ENCODE measurements around the gene MAPK8IP3.

The MAPK8IP3 gene

DNA sequence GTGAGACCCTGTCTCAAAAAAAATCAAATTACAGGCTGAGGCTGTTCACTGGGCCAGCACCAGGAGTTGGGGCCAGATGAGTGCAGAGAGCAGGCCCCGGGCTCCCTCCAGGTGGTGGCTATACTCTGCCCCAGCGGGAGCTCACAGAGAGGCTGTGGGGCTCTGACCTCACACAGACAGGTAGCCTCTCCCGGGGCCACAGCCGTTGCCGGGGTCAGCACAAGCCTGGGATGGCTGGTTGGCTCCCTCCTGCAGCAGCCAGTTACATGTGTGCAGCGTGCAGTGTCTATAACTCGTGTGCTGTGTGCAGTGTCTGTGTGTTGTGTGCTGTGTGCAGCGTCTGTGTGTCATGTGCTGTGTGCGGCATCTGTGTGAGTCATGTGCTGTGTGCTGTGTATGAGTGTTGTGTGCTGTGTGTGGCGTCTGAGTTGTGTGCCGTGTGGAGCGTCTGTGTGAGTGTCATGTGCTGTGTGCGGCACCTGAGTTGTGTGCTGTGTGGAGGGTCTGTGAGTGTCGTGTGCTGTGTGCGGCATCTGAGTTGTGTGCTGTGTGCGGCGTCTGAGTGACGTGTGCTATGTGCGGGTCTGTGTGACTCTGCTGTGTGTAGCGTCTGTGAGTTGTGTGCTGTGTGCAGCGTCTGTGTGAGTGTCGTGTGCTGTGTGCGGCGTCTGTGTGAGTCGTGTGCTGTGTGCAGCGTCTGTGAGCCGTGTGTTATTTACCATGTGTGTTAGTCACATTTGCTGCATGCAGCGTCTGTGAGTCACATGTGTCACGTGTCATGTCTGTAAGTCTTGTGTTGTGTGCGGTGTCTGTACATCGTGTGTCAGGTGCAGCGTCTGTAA lies 20.9 kb downstream of the MAPK8IP3 start:
- H3K4me1 ChIP-seq (ENCODE audit: control insufficient read depth, low read length): peaks cover 45% of the 10 kb centered on the region
- H3K36me3 ChIP-seq (ENCODE audit: control insufficient read depth, low read length): peaks cover 61% of the 10 kb centered on the region
- no peak overlapping the region for H3K27ac ChIP-seq (ENCODE audit: low read depth, low read length)
- no peaks in the 10 kb centered on the region for H3K9me3 ChIP-seq (ENCODE audit: control insufficient read depth, insufficient read depth, low read length)
- no peaks in the 10 kb centered on the region for H4K20me1 ChIP-seq (ENCODE audit: control insufficient read depth, insufficient read depth, low read depth, low read length)
- H3K4me2 ChIP-seq (ENCODE audit: low read length): no peak overlapping the region
- TF ChIP-seq CTCF (IDR thresholded peaks at IDR 0.05; ENCODE audit: low read depth, low read length, poor library complexity, severe bottlenecking): no peak
- TF ChIP-seq EZH2phosphoT487 (IDR thresholded peaks at IDR 0.05; ENCODE audit: borderline replicate concordance, low read length): no peak
- H3K27me3 ChIP-seq (ENCODE audit: control insufficient read depth, low read length): no peaks in the 10 kb centered on the region
- H3K9me2 ChIP-seq (replicated peaks; ENCODE audit: control insufficient read depth, low read length): no peaks in the 10 kb centered on the region
- no peak overlapping the region for H3K4me3 ChIP-seq (ENCODE audit: low read length)
- no peaks in the 10 kb centered on the region; the same call in 1 of the 2 replicates for H3F3A ChIP-seq (ENCODE audit: control insufficient read depth, insufficient read depth)
- H3K79me2 ChIP-seq (ENCODE audit: control insufficient read depth, low read length): peaks cover 68% of the 10 kb centered on the region

DNA sequence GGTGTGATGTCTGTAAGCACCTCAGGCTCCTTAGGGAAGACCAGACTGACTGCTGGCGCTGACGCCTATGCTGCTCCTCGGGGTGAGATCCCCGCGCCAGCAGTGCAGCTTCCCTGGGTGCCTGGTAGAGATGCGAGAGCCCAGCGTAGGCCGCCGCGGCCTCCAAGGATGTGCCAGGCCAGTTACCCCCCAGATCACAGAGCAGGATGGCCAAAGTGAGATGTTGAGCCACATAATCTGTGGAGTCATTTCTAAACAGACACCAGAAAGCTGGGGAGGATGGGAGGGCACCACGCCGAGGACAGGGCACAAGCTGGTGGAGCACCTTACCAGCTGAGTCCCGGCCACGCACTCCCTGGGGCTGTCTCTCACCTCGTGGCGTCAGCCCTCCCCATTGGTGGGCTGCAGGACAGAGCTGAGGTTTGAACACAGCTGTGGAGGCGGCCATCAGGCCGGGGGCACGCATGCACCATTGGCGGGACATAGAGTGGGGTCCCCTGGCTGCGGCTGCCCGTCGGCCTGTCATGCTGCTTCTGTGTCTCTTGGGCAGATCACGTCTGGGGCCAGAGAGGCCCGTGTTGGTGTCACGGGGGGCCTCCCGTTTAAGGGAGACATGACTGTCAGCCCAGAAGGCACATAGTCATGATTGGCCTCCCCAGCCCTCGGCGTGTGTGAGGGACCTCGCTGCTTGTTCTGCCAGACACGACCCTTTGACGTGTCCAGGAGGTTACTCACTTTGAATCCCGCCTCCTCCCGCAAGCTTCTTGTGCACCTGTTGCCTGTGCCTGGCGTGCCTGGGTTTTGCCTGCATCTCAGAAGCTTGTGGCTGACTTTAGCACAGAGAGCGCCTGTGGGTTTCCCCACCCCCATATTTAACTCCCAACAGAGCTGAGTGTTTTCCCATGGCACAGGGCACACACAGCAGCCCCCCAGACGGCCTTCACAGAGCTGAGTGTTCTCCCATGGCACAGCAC lies 21.9 kb downstream of the MAPK8IP3 start:
- H3K79me2 ChIP-seq (ENCODE audit: control insufficient read depth, low read length): peaks cover 58% of the 10 kb centered on the region

GRCh38 chr16:1729026-1729425 lies 23.0 kb downstream of the MAPK8IP3 start:
- Histone ChIP-seq H3K4me2 (ENCODE audit: low read length) (no peak overlapping the region), H3K79me2 (ENCODE audit: control insufficient read depth, low read length) (peaks cover 51% of the 10 kb centered on the region), H3K9me3 (ENCODE audit: control insufficient read depth, insufficient read depth, low read length) (peaks cover 10% of the 10 kb centered on the region; the same call in 1 of the 2 replicates), H4K20me1 (ENCODE audit: control insufficient read depth, insufficient read depth, low read depth, low read length) (no peaks in the 10 kb centered on the region), H3K4me3 (ENCODE audit: low read length) (no peak overlapping the region), H3K27me3 (ENCODE audit: control insufficient read depth, low read length) (no peaks in the 10 kb centered on the region), H3K9me2 (replicated peaks; ENCODE audit: control insufficient read depth, low read length) (no peaks in the 10 kb centered on the region), H3K36me3 (ENCODE audit: control insufficient read depth, low read length) (peaks cover 79% of the 10 kb centered on the region), H3F3A (ENCODE audit: control insufficient read depth, insufficient read depth) (no peaks in the 10 kb centered on the region), H3K27ac (ENCODE audit: low read depth, low read length) (no peak overlapping the region), H3K4me1 (ENCODE audit: control insufficient read depth, low read length) (peaks cover 23% of the 10 kb centered on the region)
- TF ChIP-seq CTCF (IDR thresholded peaks at IDR 0.05; ENCODE audit: low read depth, low read length, poor library complexity, severe bottlenecking) (no peak), EZH2phosphoT487 (IDR thresholded peaks at IDR 0.05; ENCODE audit: borderline replicate concordance, low read length) (no peak)

More for the DNA sequence above, 21.9 kb downstream of the MAPK8IP3 start:
- no peak overlapping the region for H3K27ac ChIP-seq (ENCODE audit: low read depth, low read length)
- H3K27me3 ChIP-seq (ENCODE audit: control insufficient read depth, low read length): no peaks in the 10 kb centered on the region
- H3K4me1 ChIP-seq (ENCODE audit: control insufficient read depth, low read length): peaks cover 34% of the 10 kb centered on the region
- peaks cover 71% of the 10 kb centered on the region for H3K36me3 ChIP-seq (ENCODE audit: control insufficient read depth, low read length)
- no peaks in the 10 kb centered on the region for H3K9me3 ChIP-seq (ENCODE audit: control insufficient read depth, insufficient read depth, low read length)
- no peak overlapping the region for H3K4me3 ChIP-seq (ENCODE audit: low read length)
- TF ChIP-seq CTCF (IDR thresholded peaks at IDR 0.05; ENCODE audit: low read depth, low read length, poor library complexity, severe bottlenecking): no peak
- TF ChIP-seq EZH2phosphoT487 (IDR thresholded peaks at IDR 0.05; ENCODE audit: borderline replicate concordance, low read length): no peak
- H4K20me1 ChIP-seq (ENCODE audit: control insufficient read depth, insufficient read depth, low read depth, low read length): no peaks in the 10 kb centered on the region
- H3F3A ChIP-seq (ENCODE audit: control insufficient read depth, insufficient read depth): no peaks in the 10 kb centered on the region
- H3K4me2 ChIP-seq (ENCODE audit: low read length): no peak overlapping the region
- H3K9me2 ChIP-seq (replicated peaks; ENCODE audit: control insufficient read depth, low read length): no peaks in the 10 kb centered on the region

All from DOHH2 (cell line).